HepG2 (cell line): ENCODE measurements around the gene SPINK4. TPM values are rescaled to one million over a fixed set of nuclear protein-coding genes. Genes with fewer than 3 reads are reported as not detected.

Source experiments
- CENPBD1 ChIP-seq: sonication (generic); formaldehyde crosslinking; IDR thresholded peaks from 2 replicates; pipeline ENCODE4 v1.8.0; 2022; ENCODE audit warnings: missing genetic modification reagents, low read depth, mild to moderate bottlenecking, borderline replicate concordance
- DNMT1 ChIP-seq: sonication (generic); formaldehyde crosslinking; IDR thresholded peaks from 2 replicates; pipeline ENCODE4 v1.5.1; 2020; ENCODE audit warnings: mild to moderate bottlenecking, missing genetic modification reagents
- FOXO4 ChIP-seq: sonication (generic); formaldehyde crosslinking; conservative IDR thresholded peaks from 2 replicates; pipeline ENCODE4 v1.8.1; 2023; ENCODE audit warnings: missing genetic modification reagents
- GLI4 ChIP-seq: sonication (generic); formaldehyde crosslinking; IDR thresholded peaks from 2 replicates; pipeline ENCODE4 v1.5.1; 2020; ENCODE audit warnings: missing genetic modification reagents, mild to moderate bottlenecking, moderate library complexity, borderline replicate concordance
- HNF4A ChIP-seq: sonication (generic); formaldehyde crosslinking; IDR thresholded peaks from 2 replicates; pipeline ENCODE4 v1.4.0; 2020; ENCODE audit warnings: missing genetic modification reagents
- IRF2 ChIP-seq: IDR thresholded peaks from 2 replicates; pipeline ENCODE4 v1.6.1; 2018; ENCODE audit warnings: missing genetic modification reagents, missing compliant biosample characterization
- KDM1A ChIP-seq: IDR thresholded peaks from 2 replicates; pipeline ENCODE4 v1.6.1; 2016; ENCODE audit warnings: missing compliant biosample characterization
- KDM5B ChIP-seq: sonication (generic); formaldehyde crosslinking; IDR thresholded peaks from 2 replicates; pipeline ENCODE4 v1.4.0; 2020; ENCODE audit warnings: missing genetic modification reagents, mild to moderate bottlenecking, borderline replicate concordance
- NBN ChIP-seq: fragments of 450-650 bp; conservative IDR thresholded peaks from 2 replicates; pipeline ENCODE4 v1.6.1; 2017
- NFYB ChIP-seq: sonication (generic); formaldehyde crosslinking; IDR thresholded peaks from 2 replicates; pipeline ENCODE4 v1.4.0; 2020; ENCODE audit warnings: missing genetic modification reagents
- PBX3 ChIP-seq: sonication (generic); formaldehyde crosslinking; IDR thresholded peaks from 2 replicates; pipeline ENCODE4 v1.8.1; 2023; ENCODE audit warnings: missing genetic modification reagents, inconsistent platforms, borderline replicate concordance
- POLR2G ChIP-seq: fragments of 200-400 bp; formaldehyde crosslinking; IDR thresholded peaks from 2 replicates; pipeline ENCODE4 v1.6.1; 2018; ENCODE audit warnings: mild to moderate bottlenecking, low read depth, low read length, moderate library complexity
- SAFB2 ChIP-seq: sonication (generic); formaldehyde crosslinking; IDR thresholded peaks from 2 replicates; pipeline ENCODE4 v1.5.1; 2020; ENCODE audit warnings: missing genetic modification reagents, low read depth, mild to moderate bottlenecking, borderline replicate concordance
- SATB2 ChIP-seq: sonication (generic); formaldehyde crosslinking; IDR thresholded peaks from 2 replicates; pipeline ENCODE4 v1.5.0; 2020; ENCODE audit warnings: missing genetic modification reagents
- SMC3 ChIP-seq: IDR thresholded peaks from 2 replicates; pipeline ENCODE4 v1.6.1; 2011; ENCODE audit warnings: low read length, improper control_type of control experiment
- YEATS2 ChIP-seq: sonication (generic); formaldehyde crosslinking; IDR thresholded peaks from 2 replicates; pipeline ENCODE4 v1.4.0; 2020; ENCODE audit warnings: missing genetic modification reagents, borderline replicate concordance
- ZBTB1 ChIP-seq: sonication (generic); formaldehyde crosslinking; IDR thresholded peaks from 2 replicates; pipeline ENCODE4 v1.4.0; 2020; ENCODE audit warnings: missing genetic modification reagents, borderline replicate concordance
- ZNF160 ChIP-seq: sonication (generic); formaldehyde crosslinking; IDR thresholded peaks from 2 replicates; pipeline ENCODE4 v1.8.0; 2022; ENCODE audit warnings: mild to moderate bottlenecking, inconsistent platforms, missing genetic modification reagents
- ZNF503 ChIP-seq: sonication (generic); formaldehyde crosslinking; IDR thresholded peaks from 2 replicates; pipeline ENCODE4 v1.4.0; 2020; ENCODE audit warnings: missing genetic modification reagents
- polyA plus RNA-seq, 8 experiments: library from polyadenylated mRNA; depleted of rRNA in 3 of 8; stranded (reverse) in 7 of 8; unstranded in 1 of 8; fragments of >200 nt; fragmentation: Illumina TruSeq in 4 of 8; extraction: Trizol in 4 of 8; gene quantifications; 2 replicates each; pipeline versions ENCODE4 v1.2.1 to v1.2.3, GENCODE V29; 2011 to 2016; ENCODE audit warnings: low read depth in 4 of 8, missing spikeins in 1 of 8, mixed read lengths in 1 of 8; ENCODE audit not compliant: insufficient read depth in 1 of 8
- total RNA-seq, 5 experiments: library from RNA; depleted of rRNA; stranded (reverse); fragments of >200 nt; fragmentation: Illumina TruSeq; extraction: Trizol; gene quantifications; 2 replicates each; pipeline ENCODE4 v1.2.3, GENCODE V29; 2016; ENCODE audit warnings: low read depth in 1 of 5
- TF ChIP-seq, protein P1 (sequence below): sonication (generic); formaldehyde crosslinking; IDR thresholded peaks from 2 replicates; pipeline ENCODE4 v1.4.0; 2020; ENCODE audit warnings: missing genetic modification reagents, low read depth, mild to moderate bottlenecking, borderline replicate concordance
- TF ChIP-seq, protein P2 (sequence below): IDR thresholded peaks from 2 replicates; pipeline ENCODE4 v1.6.1; 2016; ENCODE audit warnings: missing compliant biosample characterization, missing genetic modification reagents, borderline replicate concordance

Gene SPINK4
- total and polyA plus RNA-seq, 2 of the 13 experiments (the other 11 are each of a cell fraction or from before 2014, with no cell fraction given): 0.53 to 3.4 TPM

- TF ChIP-seq ZNF503 (CRISPR knock-in tag) (no peak; the same call in 1 of the 2 replicates), SAFB2 (peak; percentile 51; the same call in 1 of the 2 replicates), IRF2 (CRISPR knock-in tag) (peak; percentile 93), ZNF160 (CRISPR knock-in tag) (0 out of 2 replicates have a peak, but pooled peaks have one; percentile 19), HNF4A (CRISPR knock-in tag) (peak; percentile 31; the same call in 1 of the 2 replicates), NFYB (CRISPR knock-in tag) (peak; percentile 58), ZBTB1 (CRISPR knock-in tag) (no peak), PBX3 (CRISPR knock-in tag) (no peak), SATB2 (CRISPR knock-in tag) (peak; percentile 59; the same call in 1 of the 2 replicates), DNMT1 (CRISPR knock-in tag) (no peak), FOXO4 (CRISPR knock-in tag) (0 out of 2 replicates have a peak, but pooled peaks have one; percentile 47), NBN (no peak), GLI4 (CRISPR knock-in tag) (peak; percentile 47; the same call in 1 of the 2 replicates), CENPBD1 (no peak), POLR2G (peak; percentile 91), SMC3 (no peak; the same call in 1 of the 2 replicates), KDM1A (CRISPR knock-in tag) (no peak), YEATS2 (CRISPR knock-in tag) (peak; percentile 98), KDM5B (peak; percentile 99)
- TF ChIP-seq, protein P1, sequence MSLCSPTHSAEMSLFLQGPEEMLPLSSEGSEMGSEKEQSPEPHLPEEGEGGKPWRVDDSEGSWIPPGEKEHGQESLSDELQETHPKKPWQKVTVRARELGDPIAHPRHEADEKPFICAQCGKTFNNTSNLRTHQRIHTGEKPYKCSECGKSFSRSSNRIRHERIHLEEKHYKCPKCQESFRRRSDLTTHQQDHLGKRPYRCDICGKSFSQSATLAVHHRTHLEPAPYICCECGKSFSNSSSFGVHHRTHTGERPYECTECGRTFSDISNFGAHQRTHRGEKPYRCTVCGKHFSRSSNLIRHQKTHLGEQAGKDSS (CRISPR knock-in tag): 0 out of 2 replicates have a peak, but pooled peaks have one; percentile 44
- TF ChIP-seq, protein P2, sequence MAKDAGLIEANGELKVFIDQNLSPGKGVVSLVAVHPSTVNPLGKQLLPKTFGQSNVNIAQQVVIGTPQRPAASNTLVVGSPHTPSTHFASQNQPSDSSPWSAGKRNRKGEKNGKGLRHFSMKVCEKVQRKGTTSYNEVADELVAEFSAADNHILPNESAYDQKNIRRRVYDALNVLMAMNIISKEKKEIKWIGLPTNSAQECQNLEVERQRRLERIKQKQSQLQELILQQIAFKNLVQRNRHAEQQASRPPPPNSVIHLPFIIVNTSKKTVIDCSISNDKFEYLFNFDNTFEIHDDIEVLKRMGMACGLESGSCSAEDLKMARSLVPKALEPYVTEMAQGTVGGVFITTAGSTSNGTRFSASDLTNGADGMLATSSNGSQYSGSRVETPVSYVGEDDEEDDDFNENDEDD (CRISPR knock-in tag): peak; percentile 90
Measured at GRCh38 chr9:33290247-33291030, 50.5 kb downstream of the SPINK4 start, which contains the start of gene NFX1 (continued).
